Esophagus (tissue), 2 donors: Measurements from ENCODE around the gene RP2. TPM values are rescaled to one million over a fixed set of nuclear protein-coding genes. Genes with fewer than 3 reads are reported as not detected.

Source experiments
- H3K27ac ChIP-seq, 2 donors: one replicate each; pipeline ENCODE4 v1.5.1; 2013; ENCODE audit warnings: low read depth in 2 of 2, mild to moderate bottlenecking in 2 of 2, inconsistent platforms in 1 of 2, low read length in 1 of 2, moderate library complexity in 1 of 2
- H3K27me3 ChIP-seq, 2 donors: one replicate each; pipeline ENCODE4 v1.6.1; 2013; ENCODE audit warnings: low read length in 2 of 2, control low read depth in 1 of 2, mild to moderate bottlenecking in 1 of 2; ENCODE audit not compliant: insufficient read depth in 2 of 2, control insufficient read depth in 1 of 2
- H3K36me3 ChIP-seq, 2 donors: one replicate each; pipeline ENCODE4 v1.6.1; 2013; ENCODE audit warnings: low read length in 1 of 2; ENCODE audit not compliant: control insufficient read depth in 2 of 2, insufficient read depth in 2 of 2
- H3K4me1 ChIP-seq, 2 donors: one replicate each; pipeline ENCODE4 v1.6.1; 2013; ENCODE audit warnings: low read length in 1 of 2; ENCODE audit not compliant: control insufficient read depth in 2 of 2, insufficient read depth in 2 of 2
- H3K4me3 ChIP-seq, 2 donors: one replicate each; pipeline ENCODE4 v1.5.1; 2013; ENCODE audit warnings: low read length in 2 of 2, mild to moderate bottlenecking in 2 of 2, low read depth in 1 of 2, moderate library complexity in 1 of 2
- H3K9me3 ChIP-seq, 2 donors: one replicate each; pipeline ENCODE4 v1.6.1; 2013; ENCODE audit warnings: mild to moderate bottlenecking in 2 of 2, low read depth in 1 of 2, low read length in 1 of 2, moderate library complexity in 1 of 2; ENCODE audit not compliant: control insufficient read depth in 2 of 2, insufficient read depth in 1 of 2
- WGBS, 2 donors: extraction: QIAGEN DNeasy Blood & Tissue Kit; methylation state at CpG; one replicate each; pipeline ENCODE4 v1.1.7; 2013; 5-methylcytosine and 5-hydroxymethylcytosine counted together
- polyA plus RNA-seq, 2 donors: library from polyadenylated mRNA; stranded (reverse); fragments of 200-250 nt; gene quantifications; one replicate each; pipeline ENCODE4 v1.2.3, GENCODE V29; 2013
- donor health status: healthy with polysubstance abuse.
- donor health status: Bipolar disorder and iron deficiency.

The RP2 gene
- polyA plus RNA-seq, 2 donors, result 5.2 to 6.6 TPM

DNA sequence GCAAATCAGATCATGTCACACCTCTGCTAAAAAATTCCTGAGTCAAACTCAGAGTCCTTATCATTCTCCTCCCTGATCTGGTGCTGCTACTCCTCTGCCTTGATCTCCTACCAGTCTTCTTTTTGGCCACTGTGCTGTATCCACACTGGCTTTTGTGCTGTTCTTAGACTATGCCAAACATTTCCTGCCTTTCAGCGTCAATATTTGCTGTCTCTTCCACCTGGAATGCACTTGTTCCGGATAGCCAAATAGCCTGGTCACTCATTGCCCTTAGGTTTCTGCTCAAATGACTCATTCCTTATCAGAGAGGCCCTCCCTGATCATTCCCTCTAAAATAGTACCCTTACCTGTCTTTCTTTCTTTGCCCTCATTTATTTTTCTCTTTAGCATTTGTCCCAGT is 24.4 kb upstream of the RP2 start:
- Histone ChIP-seq H3K27ac (no peak overlapping the region), H3K9me3 (no peaks in the 10 kb centered on the region)
- 45 to 59% methylated on average over 2 of the region's 2 CpGs for WGBS, 2 donors

DNA sequence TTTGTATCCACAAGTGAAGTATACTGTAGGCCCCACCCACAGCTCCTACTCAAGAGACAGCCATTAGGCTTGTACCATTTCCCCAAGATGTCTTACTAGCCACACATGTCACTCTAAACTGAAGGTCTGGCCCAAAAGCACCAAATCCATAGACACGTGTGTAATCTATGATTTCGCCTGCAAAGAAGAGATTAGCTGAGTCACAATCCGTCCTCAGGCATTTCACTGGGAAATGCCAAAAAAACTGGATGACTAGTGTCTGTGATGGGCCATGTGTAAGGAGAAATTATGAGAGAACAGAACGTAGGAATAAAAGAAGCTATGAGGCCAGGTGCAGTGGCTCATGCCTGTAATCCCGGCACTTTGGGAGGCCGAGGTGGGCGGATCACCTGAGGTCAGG is 21.9 kb upstream of the RP2 start:
- Histone ChIP-seq H3K9me3 (no peaks in the 10 kb centered on the region), H3K4me3 (no peak overlapping the region), H3K27ac (no peak overlapping the region), H3K36me3 (no peaks in the 10 kb centered on the region), H3K4me1 (no peaks in the 10 kb centered on the region), H3K27me3 (peaks cover 0 to 5% of the 10 kb centered on the region in 2 donors)
- WGBS, 2 donors, result 60 to 70% methylated on average over 7 of the region's 7 CpGs

More for the DNA sequence above, 24.4 kb upstream of the RP2 start:
- no peak overlapping the region for H3K4me3 ChIP-seq
- no peaks in the 10 kb centered on the region for H3K36me3 ChIP-seq
- H3K4me1 ChIP-seq, result no peaks in the 10 kb centered on the region
- H3K27me3 ChIP-seq, result peaks cover 0 to 8% of the 10 kb centered on the region in 2 donors

GRCh38 chrX:46819136-46819535 is 17.7 kb upstream of the RP2 start:
- 71% methylated on average over 5 of the region's 5 CpGs for WGBS, 2 donors
- no peak overlapping the region for H3K27ac ChIP-seq

GRCh38 chrX:46820391-46821100 is 16.3 kb upstream of the RP2 start:
- H3K27ac ChIP-seq, result no peak overlapping the region
- WGBS, 2 donors, result 65 to 68% methylated on average over 4 of the region's 4 CpGs
- no peaks in the 10 kb centered on the region for H3K36me3 ChIP-seq
- peaks cover 0 to 4% of the 10 kb centered on the region in 2 donors for H3K4me1 ChIP-seq
- no peak overlapping the region for H3K4me3 ChIP-seq
- no peaks in the 10 kb centered on the region for H3K27me3 ChIP-seq
- H3K9me3 ChIP-seq, result peaks cover 0 to 4% of the 10 kb centered on the region in 2 donors

More at GRCh38 chrX:46819136-46819535, 17.7 kb upstream of the RP2 start:
- no peaks in the 10 kb centered on the region for H3K36me3 ChIP-seq
- H3K9me3 ChIP-seq, result peaks cover 0 to 4% of the 10 kb centered on the region in 2 donors
- peaks cover 0 to 4% of the 10 kb centered on the region in 2 donors for H3K4me1 ChIP-seq
- no peaks in the 10 kb centered on the region for H3K27me3 ChIP-seq
- no peak overlapping the region for H3K4me3 ChIP-seq

DNA sequence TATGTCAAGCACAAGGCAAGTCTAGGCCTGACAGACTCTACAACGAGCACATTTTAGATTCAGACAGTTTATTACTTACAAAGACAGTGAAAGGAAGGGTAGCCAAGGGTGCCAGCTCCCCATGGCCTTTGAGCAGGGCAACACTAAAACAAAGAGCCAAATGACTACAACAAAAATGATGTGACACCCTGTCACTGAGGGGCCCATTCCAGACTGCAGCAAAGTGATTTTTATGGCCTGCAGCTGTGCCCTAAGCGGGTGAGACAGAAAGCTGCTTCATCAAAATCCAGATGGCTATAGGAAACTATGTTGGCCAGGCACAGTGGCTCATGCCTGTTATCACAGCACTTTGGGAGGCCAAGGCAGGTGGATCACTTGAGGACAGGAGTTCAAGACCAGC is 13.4 kb upstream of the RP2 start:
- Histone ChIP-seq H3K36me3 (no peaks in the 10 kb centered on the region), H3K27me3 (no peaks in the 10 kb centered on the region), H3K9me3 (peaks cover 0 to 4% of the 10 kb centered on the region in 2 donors), H3K4me1 (peaks cover 0 to 4% of the 10 kb centered on the region in 2 donors), H3K27ac (peak overlapping the region in 1 of 2 donors; percentile 59), H3K4me3 (no peak overlapping the region)
- WGBS, 2 donors, result 38 to 48% methylated on average over 2 of the region's 2 CpGs

GRCh38 chrX:46831765-46832327 is 5.0 kb upstream of the RP2 start:
- Histone ChIP-seq H3K4me3 (no peak overlapping the region), H3K27me3 (no peaks in the 10 kb centered on the region), H3K4me1 (no peaks in the 10 kb centered on the region), H3K27ac (peak overlapping the region in 1 of 2 donors; percentile 18), H3K9me3 (no peaks in the 10 kb centered on the region), H3K36me3 (no peaks in the 10 kb centered on the region)
- 47 to 62% methylated on average over 6 of the region's 6 CpGs for WGBS, 2 donors

- H3K27me3 ChIP-seq, result no peaks in the 10 kb centered on the region
- peaks cover 0 to 2% of the 10 kb centered on the region in 2 donors for H3K4me1 ChIP-seq
- no peaks in the 10 kb centered on the region for H3K9me3 ChIP-seq
- peak overlapping the region; percentile 60 to 81 for H3K4me3 ChIP-seq
- no peaks in the 10 kb centered on the region for H3K36me3 ChIP-seq
- H3K27ac ChIP-seq, result peak overlapping the region; percentile 86 to 96
- WGBS, 2 donors, result 1 to 32% methylated on average over 20 of the region's 20 CpGs
Observed at GRCh38 chrX:46837558-46838485, 979 bp downstream of the RP2 start.

- Histone ChIP-seq H3K4me3 (peak overlapping the region in 1 of 2 donors; percentile 60), H3K9me3 (no peaks in the 10 kb centered on the region), H3K27ac (no peak overlapping the region), H3K4me1 (peaks cover 0 to 2% of the 10 kb centered on the region in 2 donors), H3K27me3 (no peaks in the 10 kb centered on the region), H3K36me3 (no peaks in the 10 kb centered on the region)
- 5 to 18% methylated on average over 1 of the region's 1 CpG for WGBS, 2 donors
Observed at GRCh38 chrX:46838486-46838870, 1.6 kb downstream of the RP2 start.

DNA sequence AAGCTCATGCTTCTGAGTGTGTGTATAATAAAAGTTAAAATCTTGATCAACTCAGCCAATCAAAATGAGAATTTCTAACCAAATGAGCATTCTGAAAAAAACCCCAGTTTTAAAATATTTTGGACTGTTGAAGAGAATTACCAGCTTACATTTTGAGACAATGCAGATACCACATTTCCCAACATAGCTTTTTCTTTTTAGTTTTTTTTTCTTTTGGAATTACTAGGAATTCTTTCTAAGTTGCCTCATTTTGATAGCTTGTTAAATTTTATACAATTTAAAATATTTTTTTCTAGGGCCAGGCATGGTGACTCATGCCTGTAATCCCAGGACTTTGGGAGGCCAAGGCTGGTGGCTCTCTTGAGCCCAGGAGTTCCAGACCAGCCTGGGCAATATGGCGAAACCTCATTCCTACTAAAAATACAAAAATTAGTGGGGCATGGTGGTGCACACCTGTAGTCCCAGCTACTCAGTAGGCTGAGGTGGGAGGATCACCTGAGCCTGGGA is 2.2 kb downstream of the RP2 start:
- Histone ChIP-seq H3K36me3 (no peaks in the 10 kb centered on the region), H3K9me3 (no peaks in the 10 kb centered on the region), H3K4me3 (no peak overlapping the region), H3K27ac (no peak overlapping the region), H3K4me1 (peaks cover 0 to 2% of the 10 kb centered on the region in 2 donors), H3K27me3 (no peaks in the 10 kb centered on the region)
- 84 to 86% methylated on average over 1 of the region's 1 CpG for WGBS, 2 donors
